HepG2 (cell line): Measurements from ENCODE around the gene KLHL21. TPM values are rescaled to one million over a fixed set of nuclear protein-coding genes. Genes with fewer than 3 reads are reported as not detected.

Experiments used
- ATAC-seq: fragments of 200-7000 bp; cut with Tn5 transposase; 3 replicates; pipeline ENCODE4 v1.9.1; 2020; ENCODE audit warnings: mild to moderate bottlenecking, moderate library complexity
- BruUV-seq: library from RNA; stranded (reverse); fragments of 400-500 nt; replicated peaks from 2 replicates; lab custom pipeline; 2021; lab: Mats Ljungman, UMichigan
- CTCF ChIA-PET: fragments of 300-600 bp; formaldehyde crosslinking; extraction: SDS; loops from one replicate; lab custom pipeline; 2021; ENCODE audit warnings: low total read pairs, inconsistent platforms, low intra/inter-chr PET ratio; lab: Yijun Ruan, JAX
- POLR2A ChIA-PET: fragments of 350-600 bp; sonication (Branson Sonifier 250); formaldehyde crosslinking; loops from one replicate; lab custom pipeline; 2020; ENCODE audit warnings: antibody characterized with exemption, inconsistent platforms; lab: Yijun Ruan, JAX
- DNase-seq: peaks from one replicate; pipeline ENCODE4 v3.0.0-alpha.2; 2015; ENCODE audit warnings: low spot score
- FAIRE-seq: peaks from 3 replicates; lab custom pipeline; 2011; peaks lifted over from hg19 to GRCh38; lab: Jason Lieb, UNC
- H2AFZ ChIP-seq: one replicate; pipeline ENCODE4 v1.6.1; 2011; ENCODE audit warnings: low read length, inconsistent platforms
- H3K27ac ChIP-seq: fragments of 300-600 bp; 3 replicates; pipeline ENCODE4 v1.8.0; 2011; ENCODE audit warnings: mixed run types, mild to moderate bottlenecking, mixed read lengths, low read length, inconsistent platforms; ENCODE audit not compliant: insufficient read depth; ENCODE audit errors: extremely low read length
- H3K27me3 ChIP-seq, 2 experiments: fragments of 200-600 bp in 1 of 2; 2 replicates in 1 of 2; 3 replicates in 1 of 2; pipeline versions ENCODE4 v1.6.0 to v1.8.0; 2011; ENCODE audit warnings: low read length in 2 of 2, mild to moderate bottlenecking in 2 of 2, moderate library complexity in 2 of 2, inconsistent platforms in 1 of 2; ENCODE audit not compliant: insufficient read depth in 2 of 2, control insufficient read depth in 1 of 2
- H3K36me3 ChIP-seq, 2 experiments: fragments of 200-600 bp in 1 of 2; replicated peaks in 1 of 2; 2 replicates in 1 of 2; 3 replicates in 1 of 2; pipeline versions ENCODE4 v1.5.1 to v1.8.0; 2011; ENCODE audit warnings: low read length in 2 of 2, inconsistent platforms in 1 of 2; ENCODE audit not compliant: insufficient read depth in 2 of 2, control insufficient read depth in 1 of 2
- H3K4me1 ChIP-seq: 2 replicates; pipeline ENCODE4 v1.5.1; 2012; ENCODE audit warnings: low read length, inconsistent platforms; ENCODE audit not compliant: insufficient read depth
- H3K4me2 ChIP-seq: 2 replicates; pipeline ENCODE4 v1.6.0; 2011; ENCODE audit warnings: low read depth, low read length, inconsistent platforms
- H3K4me3 ChIP-seq, 3 experiments: fragments of 200-600 bp in 1 of 3; sonication (generic), shearing (Covaris generic) in 1 of 3; replicated peaks in 1 of 3; 2 replicates each; pipeline ENCODE4 v1.5.1; 2011 to 2016; ENCODE audit warnings: low read length in 3 of 3, inconsistent platforms in 2 of 3, low read depth in 2 of 3, mild to moderate bottlenecking in 2 of 3, control low read depth in 1 of 3, mixed read lengths in 1 of 3; ENCODE audit not compliant: insufficient read depth in 1 of 3
- H3K79me2 ChIP-seq: one replicate; pipeline ENCODE4 v1.6.1; 2011; ENCODE audit warnings: low read length, inconsistent platforms; ENCODE audit not compliant: insufficient read depth
- H3K9ac ChIP-seq: 2 replicates; pipeline ENCODE4 v1.6.0; 2011; ENCODE audit warnings: mild to moderate bottlenecking, low read depth, low read length, inconsistent platforms; ENCODE audit not compliant: insufficient read depth
- H3K9me3 ChIP-seq: 2 replicates; pipeline ENCODE4 v1.5.1; 2012; ENCODE audit warnings: mild to moderate bottlenecking, low read length
- H4K20me1 ChIP-seq: 2 replicates; pipeline ENCODE4 v1.6.0; 2011; ENCODE audit warnings: inconsistent platforms, mild to moderate bottlenecking, low read length, moderate library complexity; ENCODE audit not compliant: insufficient read depth
- DBP ChIP-seq: sonication (generic); formaldehyde crosslinking; IDR thresholded peaks from 2 replicates; pipeline ENCODE4 v1.4.0; 2020; ENCODE audit warnings: missing genetic modification reagents; ENCODE audit errors: not compliant biosample characterization
- HNRNPUL1 ChIP-seq: fragments of 200-400 bp; formaldehyde crosslinking; IDR thresholded peaks from 2 replicates; pipeline ENCODE4 v1.6.1; 2017; ENCODE audit warnings: low read depth, mild to moderate bottlenecking, low read length, moderate library complexity
- MATR3 ChIP-seq: sonication (generic); formaldehyde crosslinking; IDR thresholded peaks from 2 replicates; pipeline ENCODE4 v1.4.0; 2020; ENCODE audit warnings: missing genetic modification reagents
- MAX ChIP-seq: IDR thresholded peaks from 2 replicates; pipeline ENCODE4 v1.6.1; 2012; ENCODE audit warnings: inconsistent platforms
- NCOA1 ChIP-seq: sonication (generic); formaldehyde crosslinking; IDR thresholded peaks from 2 replicates; pipeline ENCODE4 v1.9.0; 2021; ENCODE audit warnings: missing genetic modification reagents
- NFYC ChIP-seq: IDR thresholded peaks from 2 replicates; pipeline ENCODE4 v1.6.1; 2016; ENCODE audit warnings: missing genetic modification reagents, missing compliant biosample characterization
- NR3C1 ChIP-seq: sonication (generic); formaldehyde crosslinking; IDR thresholded peaks from 2 replicates; pipeline ENCODE4 v1.4.0; 2020; ENCODE audit warnings: missing genetic modification reagents
- RXRA ChIP-seq: sonication (generic); formaldehyde crosslinking; IDR thresholded peaks from 2 replicates; pipeline ENCODE4 v1.5.1; 2020; ENCODE audit warnings: missing genetic modification reagents
- RXRB ChIP-seq: IDR thresholded peaks from 2 replicates; pipeline ENCODE4 v1.6.1; 2016; ENCODE audit warnings: borderline replicate concordance, missing genetic modification reagents, missing compliant biosample characterization
- SIX1 ChIP-seq: sonication (generic); formaldehyde crosslinking; IDR thresholded peaks from 2 replicates; pipeline ENCODE4 v1.4.0; 2020; ENCODE audit warnings: missing genetic modification reagents, borderline replicate concordance
- SP2 ChIP-seq: sonication (generic); formaldehyde crosslinking; IDR thresholded peaks from 2 replicates; pipeline ENCODE4 v1.5.1; 2020; ENCODE audit warnings: mild to moderate bottlenecking, missing genetic modification reagents
- THYN1 ChIP-seq: sonication (generic); formaldehyde crosslinking; IDR thresholded peaks from 2 replicates; pipeline ENCODE4 v1.8.1; 2023; ENCODE audit warnings: low read depth, mild to moderate bottlenecking, moderate library complexity, missing genetic modification reagents, borderline replicate concordance
- ZBTB7B ChIP-seq: sonication (generic); formaldehyde crosslinking; IDR thresholded peaks from 2 replicates; pipeline ENCODE4 v1.4.0; 2020; ENCODE audit warnings: missing genetic modification reagents
- ZFY ChIP-seq: sonication (generic); formaldehyde crosslinking; IDR thresholded peaks from 2 replicates; pipeline ENCODE4 v1.4.0; 2020; ENCODE audit warnings: missing genetic modification reagents
- ZNF362 ChIP-seq: sonication (generic); formaldehyde crosslinking; IDR thresholded peaks from 2 replicates; pipeline ENCODE4 v1.4.0; 2020; ENCODE audit warnings: missing genetic modification reagents, mild to moderate bottlenecking, borderline replicate concordance
- ZNF431 ChIP-seq: sonication (generic); formaldehyde crosslinking; IDR thresholded peaks from 2 replicates; pipeline ENCODE4 v1.9.0; 2022; ENCODE audit warnings: missing genetic modification reagents, low read depth, mild to moderate bottlenecking, borderline replicate concordance
- ZNF615 ChIP-seq: sonication (generic); formaldehyde crosslinking; IDR thresholded peaks from 2 replicates; pipeline ENCODE4 v1.5.0; 2020; ENCODE audit warnings: mild to moderate bottlenecking, missing genetic modification reagents, borderline replicate concordance
- ZNF747 ChIP-seq: sonication (generic); formaldehyde crosslinking; IDR thresholded peaks from 2 replicates; pipeline ENCODE4 v1.8.1; 2023; ENCODE audit warnings: missing genetic modification reagents, mild to moderate bottlenecking, borderline replicate concordance
- WGBS: methylation state at CpG from one replicate; pipeline ENCODE4 v1.1.6; 2017; ENCODE audit warnings: low lambda C conversion rate; 5-methylcytosine and 5-hydroxymethylcytosine counted together
- in situ Hi-C: cut with HindIII; loops from 2 replicates; pipeline ENCODE4 v1.10.0; 2017; ENCODE audit warnings: low pct_unique_long_range_greater_than_20kb; ENCODE audit not compliant: extremely low pct_ligation_motif_present
- intact Hi-C: fragments of 100-400 bp; cut with micrococcal nuclease; formaldehyde crosslinking; loops from one replicate; pipeline ENCODE4 v1.10.0; 2022; ENCODE audit not compliant: unreplicated experiment
- polyA plus RNA-seq, 8 experiments: library from polyadenylated mRNA; depleted of rRNA in 3 of 8; stranded (reverse) in 7 of 8; unstranded in 1 of 8; fragments of >200 nt; fragmentation: Illumina TruSeq in 4 of 8; extraction: Trizol in 4 of 8; gene quantifications; 2 replicates each; pipeline versions ENCODE4 v1.2.1 to v1.2.3, GENCODE V29; 2011 to 2016; ENCODE audit warnings: low read depth in 4 of 8, missing spikeins in 1 of 8, mixed read lengths in 1 of 8; ENCODE audit not compliant: insufficient read depth in 1 of 8
- total RNA-seq, 5 experiments: library from RNA; depleted of rRNA; stranded (reverse); fragments of >200 nt; fragmentation: Illumina TruSeq; extraction: Trizol; gene quantifications; 2 replicates each; pipeline ENCODE4 v1.2.3, GENCODE V29; 2016; ENCODE audit warnings: low read depth in 1 of 5

Gene KLHL21
- total and polyA plus RNA-seq, 2 of the 13 experiments (the other 11 are each of a cell fraction or from before 2014, with no cell fraction given), result 14.8 to 25.0 TPM

- in situ Hi-C loops (no loop called here), intact Hi-C loops (no loop called here)
- 94% methylated on average over 40 of the region's 41 CpGs for WGBS
- no peaks in the 10 kb centered on the region; a peak in 1 of 5 replicates for H3K27me3 ChIP-seq
- no TSS peak for BruUV-seq
- H3K9ac ChIP-seq, result no peak overlapping the region
- no peak overlapping the region for H2AFZ ChIP-seq
- peaks cover 20 to 61% of the 10 kb centered on the region in 2 experiments; a peak in 4 of 5 replicates for H3K36me3 ChIP-seq
- CTCF ChIA-PET, result no interaction called here
- no peak overlapping the region for H3K27ac ChIP-seq
- FAIRE-seq, result no peak
- H3K4me3 ChIP-seq, result no peak overlapping the region
- DNase-seq, result no peak
- H3K9me3 ChIP-seq, result no peaks in the 10 kb centered on the region
- H3K4me2 ChIP-seq, result no peak overlapping the region
- no peaks in the 10 kb centered on the region; the same call in 1 of the 2 replicates for H4K20me1 ChIP-seq
- TF ChIP-seq RXRB (CRISPR knock-in tag), result no peak
- no peak for TF ChIP-seq NFYC (CRISPR knock-in tag)
- TF ChIP-seq MAX, result no peak
- no peak for TF ChIP-seq ZNF362 (CRISPR knock-in tag)
- no peak for TF ChIP-seq ZNF615
- TF ChIP-seq NR3C1, result no peak
- TF ChIP-seq ZNF747 (CRISPR knock-in tag), result no peak
- TF ChIP-seq DBP (CRISPR knock-in tag), result no peak
- TF ChIP-seq HNRNPUL1, result no peak
- TF ChIP-seq ZBTB7B (CRISPR knock-in tag), result no peak
- no peak for TF ChIP-seq MATR3 (CRISPR knock-in tag)
- no peak for TF ChIP-seq RXRA
- no peak for TF ChIP-seq SIX1 (CRISPR knock-in tag)
- TF ChIP-seq ZNF431 (CRISPR knock-in tag), result no peak
- no peak for TF ChIP-seq THYN1 (CRISPR knock-in tag)
- TF ChIP-seq NCOA1, result no peak
- no peak for TF ChIP-seq ZFY (CRISPR knock-in tag)
- TF ChIP-seq SP2 (CRISPR knock-in tag), result no peak
- no peak for ATAC-seq
- POLR2A ChIA-PET, result interaction anchor here (1.6 kb wide), 1 partner anchor 163 kb away, joined by 3 read pairs; no protein-coding TSS in a partner anchor
- H3K79me2 ChIP-seq, result peaks cover 32% of the 10 kb centered on the region
- H3K4me1 ChIP-seq, result peaks cover 28% of the 10 kb centered on the region
Measured at GRCh38 chr1:6621429-6622391, 19.0 kb upstream of the KLHL21 start.
